Astrocyte (in vitro differentiated cells and primary cell): ENCODE measurements around the gene PELI1. TPM values are rescaled to one million over a fixed set of nuclear protein-coding genes. Genes with fewer than 3 reads are reported as not detected.

Experiments
- DNase-seq: peaks from one replicate; pipeline ENCODE4 v3.0.0-alpha.2; 2010; ENCODE audit warnings: low read depth
- FAIRE-seq: peaks from 2 replicates; lab custom pipeline; 2011; peaks lifted over from hg19 to GRCh38; lab: Jason Lieb, UNC
- H2AFZ ChIP-seq: 2 replicates; pipeline ENCODE4 v1.6.0; 2012; ENCODE audit warnings: low read depth, low read length, inconsistent platforms
- H3K27ac ChIP-seq: 2 replicates; pipeline ENCODE4 v1.5.1; 2011; ENCODE audit warnings: low read depth, low read length, inconsistent platforms
- H3K27me3 ChIP-seq: 2 replicates; pipeline ENCODE4 v1.6.0; 2011; ENCODE audit warnings: low read length, inconsistent platforms; ENCODE audit not compliant: insufficient read depth
- H3K36me3 ChIP-seq: 2 replicates; pipeline ENCODE4 v1.5.1; 2011; ENCODE audit warnings: low read length, inconsistent platforms; ENCODE audit not compliant: insufficient read depth
- H3K4me1 ChIP-seq: 2 replicates; pipeline ENCODE4 v1.5.1; 2011; ENCODE audit warnings: low read length, inconsistent platforms; ENCODE audit not compliant: insufficient read depth
- H3K4me2 ChIP-seq: 2 replicates; pipeline ENCODE4 v1.6.0; 2012; ENCODE audit warnings: low read length, inconsistent platforms
- H3K4me3 ChIP-seq: 2 replicates; pipeline ENCODE4 v1.5.1; 2011; ENCODE audit warnings: low read depth, mild to moderate bottlenecking, low read length, inconsistent platforms; ENCODE audit not compliant: insufficient read depth
- H3K79me2 ChIP-seq: 2 replicates; pipeline ENCODE4 v1.6.0; 2012; ENCODE audit warnings: mild to moderate bottlenecking, low read length, inconsistent platforms; ENCODE audit not compliant: insufficient read depth
- H3K9ac ChIP-seq: 2 replicates; pipeline ENCODE4 v1.6.0; 2012; ENCODE audit warnings: mild to moderate bottlenecking, low read length, inconsistent platforms
- H3K9me3 ChIP-seq: 2 replicates; pipeline ENCODE4 v1.5.1; 2012; ENCODE audit warnings: low read depth, mild to moderate bottlenecking, low read length, inconsistent platforms; ENCODE audit not compliant: insufficient read depth
- H4K20me1 ChIP-seq: 2 replicates; pipeline ENCODE4 v1.6.0; 2012; ENCODE audit warnings: low read length, inconsistent platforms; ENCODE audit not compliant: insufficient read depth
- H3K27ac Mint-ChIP-seq: one replicate; pipeline ENCODE4 v1.8.0; 2021; ENCODE audit warnings: mild to moderate bottlenecking, mixed read lengths; ENCODE audit not compliant: unreplicated experiment
- H3K27me3 Mint-ChIP-seq: one replicate; pipeline ENCODE4 v1.8.0; 2021; ENCODE audit warnings: low read depth, mixed read lengths; ENCODE audit not compliant: unreplicated experiment
- H3K36me3 Mint-ChIP-seq: one replicate; pipeline ENCODE4 v1.8.0; 2021; ENCODE audit warnings: low read depth, mixed read lengths; ENCODE audit not compliant: unreplicated experiment
- H3K4me1 Mint-ChIP-seq: one replicate; pipeline ENCODE4 v1.8.0; 2021; ENCODE audit warnings: low read depth, mixed read lengths; ENCODE audit not compliant: unreplicated experiment
- H3K4me3 Mint-ChIP-seq: one replicate; pipeline ENCODE4 v1.8.0; 2021; ENCODE audit warnings: mild to moderate bottlenecking, moderate library complexity, mixed read lengths; ENCODE audit not compliant: unreplicated experiment
- H3K9me3 Mint-ChIP-seq: one replicate; pipeline ENCODE4 v1.8.0; 2021; ENCODE audit warnings: mild to moderate bottlenecking, mixed read lengths; ENCODE audit not compliant: unreplicated experiment
- EZH2 ChIP-seq: IDR thresholded peaks from 2 replicates; pipeline ENCODE4 v1.6.1; 2012; ENCODE audit warnings: mild to moderate bottlenecking, low read length, inconsistent platforms; ENCODE audit not compliant: insufficient read depth
- total RNA-seq: library from RNA; stranded (reverse); gene quantifications from 2 replicates; pipeline ENCODE4 v1.2.1, GENCODE V29; 2021
- TF ChIP-seq, protein P1 (sequence below): IDR thresholded peaks from 2 replicates; pipeline ENCODE4 v1.5.1; 2011; ENCODE audit warnings: low read depth, mild to moderate bottlenecking, inconsistent platforms, low read length, moderate library complexity; ENCODE audit not compliant: insufficient read depth

The PELI1 gene
- total RNA-seq, 1 donor from 2014 or later = 23.8 TPM

DNA sequence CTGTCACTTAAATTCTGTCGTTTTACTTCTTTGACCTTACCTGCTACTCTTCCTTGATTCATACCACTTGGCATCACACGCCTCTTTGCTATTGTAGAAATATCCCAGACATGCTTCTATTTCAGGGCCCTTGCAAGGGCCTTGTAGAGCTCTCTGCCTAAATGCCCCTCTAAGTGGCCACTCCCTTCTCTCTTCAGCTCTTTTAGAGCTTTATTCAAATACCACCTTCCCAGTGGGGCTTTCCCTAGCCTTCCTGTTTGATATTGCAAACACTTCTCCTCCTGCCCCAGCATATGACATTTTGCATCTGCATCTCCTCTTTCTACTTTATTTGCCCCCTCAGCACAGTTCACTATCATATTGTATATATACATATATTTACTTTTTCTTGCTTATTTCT, 54.0 kb downstream of the PELI1 start:
- Mint-ChIP-seq H3K4me3 (no peak overlapping the region), H3K4me1 (no peaks in the 10 kb centered on the region), H3K27ac (no peak overlapping the region), H3K36me3 (peaks cover 11% of the 10 kb centered on the region), H3K27me3 (no peaks in the 10 kb centered on the region), H3K9me3 (no peaks in the 10 kb centered on the region)
- no peaks in the 10 kb centered on the region for H3K27me3 ChIP-seq
- no peak overlapping the region for H3K27ac ChIP-seq
- H3K4me2 ChIP-seq = no peak overlapping the region
- peaks cover 10% of the 10 kb centered on the region for H3K36me3 ChIP-seq
- H3K79me2 ChIP-seq = no peaks in the 10 kb centered on the region
- no peaks in the 10 kb centered on the region for H4K20me1 ChIP-seq
- no peak overlapping the region for H2AFZ ChIP-seq
- no peak overlapping the region for H3K4me3 ChIP-seq
- no peaks in the 10 kb centered on the region for H3K9me3 ChIP-seq
- FAIRE-seq (no peak), DNase-seq (no peak)
- no peak overlapping the region for H3K9ac ChIP-seq
- TF ChIP-seq EZH2 = no peak
- TF ChIP-seq, protein P1, sequence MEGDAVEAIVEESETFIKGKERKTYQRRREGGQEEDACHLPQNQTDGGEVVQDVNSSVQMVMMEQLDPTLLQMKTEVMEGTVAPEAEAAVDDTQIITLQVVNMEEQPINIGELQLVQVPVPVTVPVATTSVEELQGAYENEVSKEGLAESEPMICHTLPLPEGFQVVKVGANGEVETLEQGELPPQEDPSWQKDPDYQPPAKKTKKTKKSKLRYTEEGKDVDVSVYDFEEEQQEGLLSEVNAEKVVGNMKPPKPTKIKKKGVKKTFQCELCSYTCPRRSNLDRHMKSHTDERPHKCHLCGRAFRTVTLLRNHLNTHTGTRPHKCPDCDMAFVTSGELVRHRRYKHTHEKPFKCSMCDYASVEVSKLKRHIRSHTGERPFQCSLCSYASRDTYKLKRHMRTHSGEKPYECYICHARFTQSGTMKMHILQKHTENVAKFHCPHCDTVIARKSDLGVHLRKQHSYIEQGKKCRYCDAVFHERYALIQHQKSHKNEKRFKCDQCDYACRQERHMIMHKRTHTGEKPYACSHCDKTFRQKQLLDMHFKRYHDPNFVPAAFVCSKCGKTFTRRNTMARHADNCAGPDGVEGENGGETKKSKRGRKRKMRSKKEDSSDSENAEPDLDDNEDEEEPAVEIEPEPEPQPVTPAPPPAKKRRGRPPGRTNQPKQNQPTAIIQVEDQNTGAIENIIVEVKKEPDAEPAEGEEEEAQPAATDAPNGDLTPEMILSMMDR = no peak
- H3K4me1 ChIP-seq = no peaks in the 10 kb centered on the region

DNA sequence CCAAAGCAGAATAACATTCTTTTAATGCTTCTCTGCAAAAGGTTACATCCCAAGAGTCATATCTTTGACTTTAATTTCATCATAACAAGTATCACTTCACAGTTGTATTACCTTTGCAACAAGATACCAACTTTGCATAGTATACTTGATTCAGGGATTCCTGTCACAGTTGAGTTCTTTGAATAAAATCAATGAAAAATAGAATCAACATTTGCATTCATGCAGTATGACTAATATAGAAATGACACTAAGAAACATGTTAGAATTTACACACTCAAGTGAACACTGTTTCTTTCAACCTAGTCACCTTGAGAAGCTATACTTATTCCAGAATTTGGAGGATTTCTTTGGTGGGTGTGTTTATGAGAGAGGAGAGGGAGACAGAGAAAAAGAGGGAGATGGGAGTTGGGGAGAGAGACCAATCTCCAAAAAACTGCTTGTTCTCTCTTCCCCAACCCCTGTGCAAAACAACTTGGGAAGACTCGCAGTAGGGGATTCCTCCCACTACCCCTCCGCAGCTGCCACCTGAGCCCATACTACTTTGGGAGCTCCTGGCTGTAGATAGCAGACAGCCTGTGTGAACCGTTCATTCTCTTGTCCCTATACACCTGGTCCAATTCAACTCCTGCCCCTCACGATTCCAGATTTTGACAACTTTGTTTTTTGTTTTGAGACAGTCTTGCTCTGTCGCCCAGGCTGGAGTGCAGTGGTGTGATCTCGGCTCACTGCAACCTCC, 57.7 kb downstream of the PELI1 start:
- Histone ChIP-seq H2AFZ (no peak overlapping the region), H3K36me3 (no peaks in the 10 kb centered on the region), H4K20me1 (no peaks in the 10 kb centered on the region), H3K9me3 (no peaks in the 10 kb centered on the region), H3K27ac (no peak overlapping the region), H3K79me2 (no peaks in the 10 kb centered on the region), H3K4me3 (no peak overlapping the region), H3K27me3 (no peaks in the 10 kb centered on the region), H3K9ac (no peak overlapping the region), H3K4me1 (no peaks in the 10 kb centered on the region), H3K4me2 (no peak overlapping the region)
- H3K4me3 Mint-ChIP-seq = no peak overlapping the region
- H3K36me3 Mint-ChIP-seq = peaks cover 2% of the 10 kb centered on the region
- DNase-seq (no peak), FAIRE-seq (no peak)
- H3K27me3 Mint-ChIP-seq = no peaks in the 10 kb centered on the region
- peaks cover 7% of the 10 kb centered on the region for H3K4me1 Mint-ChIP-seq
- H3K27ac Mint-ChIP-seq = no peak overlapping the region
- TF ChIP-seq, protein P1 = no peak
- no peak for TF ChIP-seq EZH2
- no peaks in the 10 kb centered on the region for H3K9me3 Mint-ChIP-seq

DNA sequence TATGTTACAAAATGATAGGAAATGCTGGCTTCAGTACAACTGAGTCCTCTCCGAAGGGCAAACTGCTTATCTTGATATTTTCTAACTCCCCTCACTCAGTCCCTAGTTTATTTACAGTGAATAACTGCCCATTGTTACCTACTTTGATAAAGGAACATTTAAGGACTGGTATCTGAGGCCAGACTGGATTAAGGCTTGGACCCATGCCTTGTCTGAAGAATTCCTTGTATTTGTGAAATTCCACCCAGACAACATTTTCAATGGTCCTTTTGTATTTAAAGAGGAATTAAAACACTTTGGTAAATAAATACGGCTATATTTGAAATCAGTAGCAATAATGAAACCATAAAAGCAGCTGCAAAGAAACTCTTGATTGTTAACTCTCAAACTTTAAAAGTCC, 58.3 kb downstream of the PELI1 start:
- Histone ChIP-seq H3K4me1 (no peaks in the 10 kb centered on the region), H3K4me3 (no peak overlapping the region), H4K20me1 (no peaks in the 10 kb centered on the region), H3K27me3 (no peaks in the 10 kb centered on the region), H3K9me3 (no peaks in the 10 kb centered on the region), H3K27ac (no peak overlapping the region), H3K4me2 (no peak overlapping the region), H3K79me2 (no peaks in the 10 kb centered on the region), H3K36me3 (no peaks in the 10 kb centered on the region), H2AFZ (no peak overlapping the region), H3K9ac (no peak overlapping the region)
- peaks cover 7% of the 10 kb centered on the region for H3K4me1 Mint-ChIP-seq
- H3K27me3 Mint-ChIP-seq = no peaks in the 10 kb centered on the region
- H3K36me3 Mint-ChIP-seq = peaks cover under 1% of the 10 kb centered on the region
- FAIRE-seq = no peak
- no peak for DNase-seq
- no peak overlapping the region for H3K4me3 Mint-ChIP-seq
- H3K27ac Mint-ChIP-seq = no peak overlapping the region
- no peak for TF ChIP-seq EZH2
- TF ChIP-seq, protein P1 = no peak
- no peaks in the 10 kb centered on the region for H3K9me3 Mint-ChIP-seq
